Activated naive CD8-positive, alpha-beta T cell treated with anti-CD3 and anti-CD28 coated beads, Interleukin-2, amount 50 U/mL, for 24 hours (primary cell): ENCODE measurements around the gene TH.
"Not testable (repeated sequence)": the region's sequence is repeated elsewhere in the genome, so short reads cannot be mapped to it uniquely, and the experiment has no call there.

Experiments
- ATAC-seq: fragments of 150-1000 bp; cut with Tn5 transposase; one replicate; pipeline ENCODE4 v1.10.0; 2021
- DNase-seq: peaks from one replicate; pipeline ENCODE4 v3.0.0; 2021
- H3K27ac Mint-ChIP-seq: one replicate; pipeline ENCODE4 v1.8.0; 2021; ENCODE audit warnings: mild to moderate bottlenecking, mixed read lengths
- H3K27me3 Mint-ChIP-seq: one replicate; pipeline ENCODE4 v1.8.0; 2021; ENCODE audit warnings: mixed read lengths
- H3K36me3 Mint-ChIP-seq: one replicate; pipeline ENCODE4 v1.8.0; 2021; ENCODE audit warnings: low read depth, mixed read lengths
- H3K4me1 Mint-ChIP-seq: one replicate; pipeline ENCODE4 v1.8.0; 2021; ENCODE audit warnings: mixed read lengths
- H3K4me3 Mint-ChIP-seq: one replicate; pipeline ENCODE4 v1.8.0; 2021; ENCODE audit warnings: mild to moderate bottlenecking, moderate library complexity, mixed read lengths
- H3K9me3 Mint-ChIP-seq: one replicate; pipeline ENCODE4 v1.8.0; 2021; ENCODE audit warnings: mixed read lengths

The TH gene

GRCh38 chr11:2124736-2125484 lies 46.7 kb downstream of the TH start:
- H3K9me3 Mint-ChIP-seq, ATAC-seq, H3K4me3 Mint-ChIP-seq, H3K27ac Mint-ChIP-seq, H3K4me1 Mint-ChIP-seq, H3K36me3 Mint-ChIP-seq, DNase-seq: not testable (repeated sequence)
- H3K27me3 Mint-ChIP-seq = peaks cover 31% of the 10 kb centered on the region

- Mint-ChIP-seq H3K9me3 (no peaks in the 10 kb centered on the region), H3K4me1 (no peaks in the 10 kb centered on the region), H3K36me3 (no peaks in the 10 kb centered on the region), H3K4me3 (no peak overlapping the region), H3K27ac (no peak overlapping the region), H3K27me3 (peaks cover 31% of the 10 kb centered on the region)
- ATAC-seq = no peak
- no peak for DNase-seq
Observed at GRCh38 chr11:2123628-2123960, 48.0 kb downstream of the TH start.

- Mint-ChIP-seq H3K4me1 (no peaks in the 10 kb centered on the region), H3K27me3 (peaks cover 34% of the 10 kb centered on the region), H3K4me3 (no peak overlapping the region), H3K9me3 (no peaks in the 10 kb centered on the region), H3K36me3 (no peaks in the 10 kb centered on the region), H3K27ac (no peak overlapping the region)
- ATAC-seq = no peak
- DNase-seq = no peak
Observed at GRCh38 chr11:2122907-2123627, 48.5 kb downstream of the TH start.

- H3K4me1 Mint-ChIP-seq = no peaks in the 10 kb centered on the region
- peaks cover 35% of the 10 kb centered on the region for H3K27me3 Mint-ChIP-seq
- no peak overlapping the region for H3K27ac Mint-ChIP-seq
- ATAC-seq (no peak), DNase-seq (no peak)
- H3K9me3 Mint-ChIP-seq = no peaks in the 10 kb centered on the region
- H3K4me3 Mint-ChIP-seq = no peak overlapping the region
- no peaks in the 10 kb centered on the region for H3K36me3 Mint-ChIP-seq
Observed at GRCh38 chr11:2122222-2122906, 49.3 kb downstream of the TH start.

- H3K9me3 Mint-ChIP-seq = no peaks in the 10 kb centered on the region
- ATAC-seq = no peak
- DNase-seq = no peak
- no peaks in the 10 kb centered on the region for H3K4me1 Mint-ChIP-seq
- H3K27me3 Mint-ChIP-seq = peaks cover 34% of the 10 kb centered on the region
- no peak overlapping the region for H3K27ac Mint-ChIP-seq
- no peak overlapping the region for H3K4me3 Mint-ChIP-seq
- H3K36me3 Mint-ChIP-seq = no peaks in the 10 kb centered on the region
Observed at GRCh38 chr11:2121227-2122130, 50.1 kb downstream of the TH start.

GRCh38 chr11:2120359-2121100 lies 51.1 kb downstream of the TH start:
- no peaks in the 10 kb centered on the region for H3K36me3 Mint-ChIP-seq
- H3K27ac Mint-ChIP-seq = no peak overlapping the region
- no peak overlapping the region for H3K4me3 Mint-ChIP-seq
- ATAC-seq = no peak
- H3K27me3 Mint-ChIP-seq = peaks cover 34% of the 10 kb centered on the region
- DNase-seq = no peak
- H3K4me1 Mint-ChIP-seq = no peaks in the 10 kb centered on the region
- H3K9me3 Mint-ChIP-seq = no peaks in the 10 kb centered on the region

GRCh38 chr11:2118677-2119076 lies 52.9 kb downstream of the TH start:
- Mint-ChIP-seq H3K27ac (no peak overlapping the region), H3K36me3 (no peaks in the 10 kb centered on the region), H3K4me1 (no peaks in the 10 kb centered on the region), H3K27me3 (peaks cover 27% of the 10 kb centered on the region), H3K9me3 (no peaks in the 10 kb centered on the region), H3K4me3 (no peak overlapping the region)
- no peak for DNase-seq
- no peak for ATAC-seq

GRCh38 chr11:2116680-2117079 lies 54.9 kb downstream of the TH start:
- no peaks in the 10 kb centered on the region for H3K9me3 Mint-ChIP-seq
- H3K27ac Mint-ChIP-seq = no peak overlapping the region
- H3K4me3 Mint-ChIP-seq = no peak overlapping the region
- H3K36me3 Mint-ChIP-seq = no peaks in the 10 kb centered on the region
- ATAC-seq (no peak), DNase-seq (no peak)
- H3K27me3 Mint-ChIP-seq = peaks cover 21% of the 10 kb centered on the region
- no peaks in the 10 kb centered on the region for H3K4me1 Mint-ChIP-seq

- Mint-ChIP-seq H3K9me3 (no peaks in the 10 kb centered on the region), H3K4me3 (no peak overlapping the region), H3K4me1 (no peaks in the 10 kb centered on the region), H3K27me3 (peaks cover 15% of the 10 kb centered on the region), H3K27ac (no peak overlapping the region), H3K36me3 (no peaks in the 10 kb centered on the region)
- DNase-seq = no peak
- ATAC-seq = no peak
Observed at GRCh38 chr11:2115308-2115707, 56.3 kb downstream of the TH start.

- H3K27ac Mint-ChIP-seq = no peak overlapping the region
- H3K4me1 Mint-ChIP-seq = no peaks in the 10 kb centered on the region
- peaks cover 9% of the 10 kb centered on the region for H3K27me3 Mint-ChIP-seq
- ATAC-seq (no peak), DNase-seq (no peak)
- H3K9me3 Mint-ChIP-seq = no peaks in the 10 kb centered on the region
- H3K4me3 Mint-ChIP-seq = no peak overlapping the region
- H3K36me3 Mint-ChIP-seq = no peaks in the 10 kb centered on the region
Observed at GRCh38 chr11:2114430-2115241, 57.0 kb downstream of the TH start.
